GM23248 (cell line): ENCODE results near the gene SPOP. TPM values are rescaled to one million over a fixed set of nuclear protein-coding genes. Genes with fewer than 3 reads are reported as not detected.
A peak's percentile ranks its signal among the peaks of the same experiment; 100 is the strongest.

Experiments used
- DNase-seq: peaks from one replicate; pipeline ENCODE4 v3.0.0-alpha.2; 2015
- H2AFZ ChIP-seq: fragments of 200-600 bp; sonication (generic); 2 replicates; pipeline ENCODE4 v1.6.1; 2016; ENCODE audit warnings: antibody characterized with exemption
- H3F3A ChIP-seq: fragments of 200-600 bp; sonication (generic); 2 replicates; pipeline ENCODE4 v1.6.1; 2016; ENCODE audit warnings: mild to moderate bottlenecking, antibody characterized with exemption, mixed run types; ENCODE audit not compliant: insufficient read depth
- H3K27ac ChIP-seq: fragments of 200-600 bp; sonication (generic); 2 replicates; pipeline ENCODE4 v1.5.1; 2016; ENCODE audit warnings: mild to moderate bottlenecking
- H3K27me3 ChIP-seq: fragments of 200-600 bp; sonication (generic); replicated peaks from 2 replicates; pipeline ENCODE4 v1.6.1; 2016; ENCODE audit warnings: mild to moderate bottlenecking; ENCODE audit not compliant: insufficient read depth
- H3K36me3 ChIP-seq: fragments of 200-600 bp; sonication (generic); 2 replicates; pipeline ENCODE4 v1.6.1; 2016; ENCODE audit warnings: low read depth, mild to moderate bottlenecking
- H3K4me1 ChIP-seq: fragments of 200-600 bp; sonication (generic); 2 replicates; pipeline ENCODE4 v1.6.1; 2016; ENCODE audit warnings: mild to moderate bottlenecking; ENCODE audit not compliant: insufficient read depth
- H3K4me2 ChIP-seq: fragments of 200-600 bp; sonication (generic); one replicate; pipeline ENCODE4 v1.6.1; 2016; ENCODE audit warnings: mild to moderate bottlenecking; ENCODE audit not compliant: unreplicated experiment
- H3K4me3 ChIP-seq: fragments of 200-600 bp; sonication (generic); 2 replicates; pipeline ENCODE4 v1.5.1; 2016; ENCODE audit warnings: mild to moderate bottlenecking
- H3K79me2 ChIP-seq: fragments of 200-600 bp; sonication (generic); 2 replicates; pipeline ENCODE4 v1.6.1; 2016; ENCODE audit warnings: mild to moderate bottlenecking; ENCODE audit not compliant: insufficient read depth
- H3K9ac ChIP-seq: fragments of 200-600 bp; sonication (generic); 2 replicates; pipeline ENCODE4 v1.6.1; 2016; ENCODE audit warnings: mild to moderate bottlenecking
- H3K9me2 ChIP-seq: fragments of 200-600 bp; sonication (generic); 2 replicates; pipeline ENCODE4 v1.6.1; 2016; ENCODE audit warnings: mixed run types, mild to moderate bottlenecking, moderate library complexity; ENCODE audit not compliant: insufficient read depth
- H3K9me3 ChIP-seq: fragments of 200-600 bp; sonication (generic); one replicate; pipeline ENCODE4 v1.6.1; 2017; ENCODE audit warnings: low read depth
- H4K20me1 ChIP-seq: fragments of 200-600 bp; sonication (generic); 2 replicates; pipeline ENCODE4 v1.6.0; 2016; ENCODE audit not compliant: insufficient read depth
- EZH2 ChIP-seq: fragments of 200-600 bp; sonication (generic); IDR thresholded peaks from 2 replicates; pipeline ENCODE4 v1.6.1; 2018; ENCODE audit warnings: antibody characterized with exemption, mild to moderate bottlenecking; ENCODE audit not compliant: insufficient read depth, poor library complexity, severe bottlenecking
- EZH2phosphoT487 ChIP-seq: fragments of 200-600 bp; sonication (generic); IDR thresholded peaks from 2 replicates; pipeline ENCODE4 v1.6.1; 2018; ENCODE audit warnings: antibody characterized with exemption, moderate library complexity, mild to moderate bottlenecking, low read depth; ENCODE audit not compliant: insufficient read depth
- WGBS, 2 experiments: methylation state at CpG; one replicate each; pipeline ENCODE4 v1.1.6; 2015 to 2017; ENCODE audit warnings: low lambda C conversion rate in 2 of 2, low coverage in 1 of 2; ENCODE audit errors: missing lambda C conversion rate in 2 of 2; 5-methylcytosine and 5-hydroxymethylcytosine counted together
- in situ Hi-C: fragments of 300-500 bp; cut with MboI; formaldehyde crosslinking; loops from 2 replicates; pipeline ENCODE4 v1.15.0; 2020
- polyA plus RNA-seq: library from polyadenylated mRNA; unstranded; fragments of >200 nt; fragmentation: Nextera tagmentation; extraction: Ambion mirVana; gene quantifications from 2 replicates; pipeline ENCODE4 v1.2.1, GENCODE V29; 2016
- total RNA-seq: library from RNA; depleted of rRNA; stranded (reverse); fragments of >200 nt; shearing (Covaris generic); gene quantifications from 2 replicates; pipeline ENCODE4 v1.2.3, GENCODE V29; 2014

SPOP gene
- total and polyA plus RNA-seq, 2 experiments from 2014 or later: 64.1 to 69.8 TPM

GRCh38 chr17:49707246-49707607, 29.3 kb upstream of the SPOP start:
- H3K27me3 ChIP-seq: no peaks in the 10 kb centered on the region
- H3K9me3 ChIP-seq: no peaks in the 10 kb centered on the region
- H3K27ac ChIP-seq: peak overlapping the region; percentile 92
- DNase-seq: peak; percentile 54
- no peaks in the 10 kb centered on the region for H3K9me2 ChIP-seq
- WGBS, 2 experiments: 0 to 2% methylated on average over 12 of the region's 12 CpGs
- H3F3A ChIP-seq: no peaks in the 10 kb centered on the region
- no peaks in the 10 kb centered on the region for H4K20me1 ChIP-seq
- in situ Hi-C loops: loop anchor here (5.0 to 10.0 kb wide), 2 partner anchors 65 to 138 kb away; partner anchors contain the start of gene TAC4
- H3K4me3 ChIP-seq: peak overlapping the region; percentile 99
- peak overlapping the region; percentile 97 for H3K9ac ChIP-seq
- peak overlapping the region; percentile 96 for H2AFZ ChIP-seq
- peak overlapping the region; percentile 96 for H3K4me2 ChIP-seq
- peaks cover 15% of the 10 kb centered on the region for H3K4me1 ChIP-seq
- peaks cover 18% of the 10 kb centered on the region; the same call in 1 of the 2 replicates for H3K36me3 ChIP-seq
- H3K79me2 ChIP-seq: peaks cover 25% of the 10 kb centered on the region
- TF ChIP-seq EZH2phosphoT487 (no peak), EZH2 (no peak)

DNA sequence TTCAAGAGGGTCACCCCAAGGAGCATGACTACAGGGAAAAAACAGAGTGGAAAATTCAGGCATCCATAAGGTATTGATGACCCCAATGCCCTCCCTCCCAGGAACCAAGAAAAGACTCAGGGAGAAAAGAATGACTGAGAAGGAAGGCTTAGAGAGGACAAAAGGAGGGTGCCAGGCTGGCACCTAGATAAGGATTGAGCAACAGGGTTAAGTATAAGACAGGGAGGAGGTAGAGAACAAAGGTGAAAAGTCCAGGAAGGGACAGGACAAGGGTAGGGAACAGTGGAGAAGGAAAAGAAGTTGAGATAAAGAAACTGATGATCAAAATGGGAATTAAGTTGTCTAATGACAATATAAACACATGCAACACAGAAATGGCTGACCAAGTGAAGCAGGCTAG, 27.4 kb upstream of the SPOP start:
- Histone ChIP-seq H3K27ac (no peak overlapping the region), H3K9ac (no peak overlapping the region), H3K4me3 (no peak overlapping the region), H3K36me3 (peaks cover 27% of the 10 kb centered on the region), H3K9me2 (no peaks in the 10 kb centered on the region), H4K20me1 (no peaks in the 10 kb centered on the region), H3K4me1 (peaks cover 15% of the 10 kb centered on the region), H3F3A (0 out of 2 replicates have a peak, but pooled peaks cover 4% of the 10 kb centered on the region), H3K9me3 (no peaks in the 10 kb centered on the region), H3K4me2 (no peak overlapping the region), H3K27me3 (no peaks in the 10 kb centered on the region), H2AFZ (no peak overlapping the region), H3K79me2 (peaks cover 25% of the 10 kb centered on the region)
- in situ Hi-C loops: loop anchor here (5.0 to 10.0 kb wide), 2 partner anchors 67 to 140 kb away; partner anchors contain the start of gene TAC4
- no peak for DNase-seq
- TF ChIP-seq EZH2 (no peak), EZH2phosphoT487 (no peak)

DNA sequence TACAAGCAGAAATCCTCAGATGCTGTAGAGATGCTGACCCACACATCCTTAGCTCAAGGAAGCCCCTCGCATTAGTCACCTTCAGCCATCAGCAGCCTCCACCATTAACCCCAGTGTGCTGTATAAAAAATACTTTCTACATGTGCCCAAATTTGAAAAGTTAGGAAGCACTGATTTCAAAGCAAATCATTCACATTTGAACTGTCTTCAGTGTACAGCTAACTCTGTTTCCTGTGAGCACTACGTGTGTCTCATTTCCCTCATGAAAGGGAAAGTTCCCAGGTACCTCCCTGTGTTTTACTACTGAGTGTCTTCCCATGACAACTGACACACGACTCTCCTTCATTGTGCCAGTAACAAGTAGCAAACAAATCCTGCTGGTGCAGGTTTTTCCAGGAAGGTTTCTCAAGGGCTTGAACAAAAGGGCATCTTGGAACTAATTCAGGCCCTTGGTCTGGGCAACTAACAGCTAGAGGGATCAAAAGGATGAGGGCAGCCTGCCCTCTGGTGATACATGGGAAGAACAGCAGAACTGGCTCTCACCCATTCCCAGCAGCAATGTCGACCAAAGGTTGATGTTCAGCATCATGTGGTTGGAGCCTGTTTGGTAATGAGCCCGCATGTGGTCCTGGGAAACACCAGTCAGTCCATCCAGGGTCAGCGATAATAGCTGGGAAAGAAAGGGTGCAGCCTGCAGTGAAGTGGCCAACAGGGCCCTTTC, 25.8 kb upstream of the SPOP start:
- Histone ChIP-seq H3K79me2 (peaks cover 25% of the 10 kb centered on the region), H3K27me3 (no peaks in the 10 kb centered on the region), H2AFZ (no peak overlapping the region), H3K9me3 (no peaks in the 10 kb centered on the region), H3K27ac (no peak overlapping the region), H3K9me2 (no peaks in the 10 kb centered on the region), H3K4me3 (no peak overlapping the region), H3K4me1 (peaks cover 10% of the 10 kb centered on the region), H3F3A (0 out of 2 replicates have a peak, but pooled peaks cover 4% of the 10 kb centered on the region), H3K9ac (no peak overlapping the region), H3K36me3 (peaks cover 27% of the 10 kb centered on the region), H4K20me1 (no peaks in the 10 kb centered on the region), H3K4me2 (no peak overlapping the region)
- in situ Hi-C loops: loop anchor here (10.0 kb wide), 1 partner anchor 141 kb away; the partner anchor contains the start of gene TAC4
- 51 to 53% methylated on average over 6 of the region's 6 CpGs for WGBS, 2 experiments
- TF ChIP-seq EZH2 (no peak), EZH2phosphoT487 (no peak)
- DNase-seq: peak; percentile 73

DNA sequence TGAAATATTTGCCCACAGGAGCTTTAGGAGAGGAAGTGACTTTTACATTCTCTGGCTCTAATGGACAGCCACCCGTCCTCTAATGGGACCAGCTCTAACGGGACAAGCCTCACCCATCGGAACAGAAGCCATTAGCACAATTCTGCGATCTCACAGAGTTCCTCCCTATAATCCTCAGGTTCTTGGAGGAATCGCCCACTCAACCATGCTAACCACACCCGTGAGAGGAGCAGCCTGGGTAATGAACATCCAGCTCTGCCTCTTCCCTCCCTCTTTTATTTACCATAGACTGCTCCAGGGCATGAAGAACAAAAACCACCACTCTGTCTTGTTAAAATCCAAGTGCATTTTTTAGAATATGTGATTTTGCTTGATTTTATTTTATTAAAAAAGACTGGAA, 23.1 kb upstream of the SPOP start:
- in situ Hi-C loops: loop anchor here (10.0 kb wide), 1 partner anchor 144 kb away; the partner anchor contains the start of gene TAC4

More for the DNA sequence above, 23.1 kb upstream of the SPOP start:
- Histone ChIP-seq H3K27ac (no peak overlapping the region), H3K9me3 (no peaks in the 10 kb centered on the region), H3F3A (0 out of 2 replicates have a peak, but pooled peaks cover 4% of the 10 kb centered on the region), H3K4me3 (no peak overlapping the region), H3K4me2 (no peak overlapping the region), H3K79me2 (peaks cover 6% of the 10 kb centered on the region), H3K27me3 (no peaks in the 10 kb centered on the region), H2AFZ (no peak overlapping the region), H4K20me1 (no peaks in the 10 kb centered on the region), H3K36me3 (peaks cover 27% of the 10 kb centered on the region), H3K9me2 (no peaks in the 10 kb centered on the region), H3K9ac (no peak overlapping the region), H3K4me1 (no peaks in the 10 kb centered on the region)
- TF ChIP-seq EZH2phosphoT487 (no peak), EZH2 (no peak)
- no peak for DNase-seq
- 81 to 83% methylated on average over 6 of the region's 6 CpGs for WGBS, 2 experiments
